HG03135 (cell line): Measurements from ENCODE around the gene HS6ST3.
A peak's percentile ranks its signal among the peaks of the same experiment; 100 is the strongest.
"Not testable (repeated sequence)": the region's sequence is repeated elsewhere in the genome, so short reads cannot be mapped to it uniquely, and the experiment has no call there.

Experiments used
- ATAC-seq: cut with Tn5 transposase; IDR thresholded peaks from one replicate; pipeline ENCODE4 v1.9.1; 2021; ENCODE audit warnings: mild to moderate bottlenecking, moderate library complexity; ENCODE audit not compliant: unreplicated experiment

Gene HS6ST3

DNA sequence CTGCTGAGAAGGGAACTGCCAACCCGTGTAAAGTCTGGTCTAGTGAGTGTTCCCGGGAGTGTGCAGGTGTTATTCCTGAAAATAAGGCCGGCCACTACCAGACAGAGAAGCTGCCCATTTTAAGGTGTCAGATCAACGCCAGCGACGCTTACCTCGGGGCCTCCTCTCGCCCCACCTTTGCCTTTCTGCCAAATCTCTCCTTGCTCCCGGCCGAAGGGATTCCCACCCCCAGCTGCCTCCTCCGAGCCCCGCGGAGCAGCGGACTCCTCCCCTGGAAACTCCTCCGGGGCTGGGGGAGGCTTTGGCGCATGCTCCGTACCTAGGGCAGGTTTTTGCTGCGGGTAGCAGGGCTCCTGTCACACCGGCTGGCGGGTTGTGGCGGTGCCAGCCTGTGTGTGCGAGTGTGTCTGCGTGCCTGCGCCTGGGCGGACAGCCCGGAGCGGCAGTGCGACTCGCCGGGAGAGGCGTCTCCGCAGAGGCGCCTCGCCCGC lies at the start of gene HS6ST3:
TSS of gene HS6ST3 (plus strand) at position 359 of the 491 bp plus-strand sequence.
- ATAC-seq = no peak

DNA sequence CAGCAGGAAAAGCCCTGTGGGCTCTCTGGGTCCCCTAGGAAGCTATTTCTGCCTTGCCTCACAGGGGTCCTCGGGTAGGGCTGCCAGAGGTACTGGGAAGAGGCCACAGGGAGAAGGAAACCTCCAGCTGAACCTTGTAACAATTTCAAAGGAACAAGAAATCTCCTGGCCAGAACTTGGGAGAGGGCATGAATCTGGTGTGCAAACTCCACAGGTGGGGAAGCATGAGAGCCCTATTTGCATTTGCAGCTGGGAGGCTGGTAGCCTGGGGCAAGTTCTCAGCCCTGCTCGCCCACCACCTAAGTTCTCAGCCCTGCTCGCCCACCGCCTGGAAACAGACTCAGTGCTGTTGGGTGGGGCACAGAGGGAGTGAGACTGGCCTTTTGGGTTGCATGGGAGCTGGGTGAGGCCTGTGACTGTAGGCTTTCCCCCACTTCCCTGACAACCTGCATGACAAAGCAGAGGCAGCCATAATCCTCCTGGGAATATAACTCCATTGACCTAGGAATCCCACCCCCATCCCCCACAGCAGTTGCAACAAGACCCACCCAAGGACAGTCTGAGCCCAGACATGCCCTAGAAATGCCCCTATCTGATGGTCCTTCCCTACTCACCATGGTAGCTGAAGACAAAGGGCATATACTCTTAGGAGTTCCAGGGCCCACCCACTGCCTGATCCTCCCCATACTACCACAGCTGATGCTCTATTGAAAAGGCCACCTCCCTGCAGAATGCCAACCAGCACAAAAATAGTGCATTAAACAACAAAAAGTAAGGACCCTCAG lies 48.4 kb upstream of the HS6ST3 start:
- no peak for ATAC-seq

DNA sequence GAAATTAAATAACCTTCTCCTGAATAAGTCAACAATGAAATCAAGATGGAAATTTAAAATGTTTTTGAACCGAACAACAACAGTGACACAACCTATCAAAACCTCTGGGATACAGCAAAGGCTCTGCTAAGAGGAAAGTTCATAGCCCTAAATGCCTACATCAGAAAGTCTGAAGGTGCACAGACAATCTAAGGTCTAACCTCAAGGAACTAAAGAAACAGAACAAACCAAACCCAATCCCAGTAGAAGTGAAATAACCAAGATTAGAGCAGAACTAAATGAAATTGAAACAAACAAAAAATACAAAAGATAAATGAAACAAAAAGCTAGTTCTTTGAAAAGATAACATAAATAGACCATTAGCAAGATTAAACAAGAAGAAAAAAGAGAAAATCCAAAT lies 45.7 kb upstream of the HS6ST3 start:
- ATAC-seq = no peak

DNA sequence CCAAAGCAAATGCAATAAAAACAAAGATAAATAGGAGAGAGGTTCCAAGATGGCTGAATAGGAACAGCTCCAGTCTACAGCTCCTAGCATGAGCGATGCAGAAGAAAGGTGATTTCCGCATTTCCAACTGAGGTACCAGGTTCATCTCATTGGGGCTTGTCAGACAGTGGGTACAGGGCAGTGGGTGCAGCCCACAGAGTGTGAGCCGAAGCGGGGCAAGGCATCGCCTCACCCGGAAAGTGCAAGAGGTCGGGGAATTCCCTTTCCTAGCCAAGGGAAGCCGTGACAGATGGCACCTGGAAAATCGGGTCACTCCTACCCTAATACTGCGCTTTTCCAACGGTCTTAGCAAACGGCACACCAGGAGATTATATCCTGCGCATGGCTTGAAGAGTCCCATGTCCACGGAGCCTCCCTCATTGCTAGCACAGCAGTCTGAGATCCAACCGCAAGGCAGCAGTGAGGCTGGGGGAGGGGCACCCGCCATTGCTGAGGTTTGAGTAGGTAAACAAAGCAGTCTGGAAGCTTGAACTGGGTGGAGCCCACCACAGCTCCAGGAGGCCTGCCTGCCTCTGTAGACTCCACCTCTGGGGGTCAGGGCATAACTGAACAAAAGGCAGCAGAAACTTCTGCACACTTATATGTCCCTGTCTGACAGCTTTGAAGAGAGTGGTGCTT lies 43.3 kb upstream of the HS6ST3 start:
- not testable (repeated sequence) for ATAC-seq

DNA sequence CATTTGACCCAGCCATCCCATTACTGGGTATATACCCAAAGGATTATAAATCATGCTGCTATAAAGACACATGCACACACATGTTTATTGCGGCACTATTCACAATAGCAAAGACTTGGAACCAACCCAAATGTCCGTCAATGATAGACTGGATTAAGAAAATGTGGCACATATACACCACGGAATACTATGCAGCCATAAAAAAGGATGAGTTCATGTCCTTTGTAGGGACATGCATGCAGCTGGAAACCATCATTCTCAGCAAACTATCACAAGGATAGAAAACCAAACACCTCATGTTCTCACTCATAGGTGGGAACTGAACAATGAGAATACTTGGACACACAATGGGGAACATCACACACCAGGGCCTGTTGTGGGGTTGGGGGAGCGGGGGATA lies 39.0 kb upstream of the HS6ST3 start:
- not testable (repeated sequence) for ATAC-seq

DNA sequence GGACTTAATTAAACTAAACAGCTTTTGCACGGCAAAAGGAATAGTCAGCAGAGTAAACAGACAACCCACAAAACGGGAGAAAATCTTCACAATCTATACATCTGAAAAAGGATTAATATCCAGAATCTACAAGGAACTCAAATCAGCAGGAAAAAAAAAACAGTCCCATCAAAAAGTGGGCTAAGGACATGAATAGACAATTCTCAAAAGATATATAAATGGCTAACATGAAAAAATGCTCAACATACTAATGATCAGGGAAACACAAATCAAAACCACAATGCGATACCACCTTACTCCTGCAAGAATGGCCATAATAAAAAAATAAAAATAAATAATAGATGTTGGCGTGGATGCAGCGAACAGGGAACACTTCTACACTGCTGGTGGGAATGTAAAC lies 38.4 kb upstream of the HS6ST3 start:
- not testable (repeated sequence) for ATAC-seq

DNA sequence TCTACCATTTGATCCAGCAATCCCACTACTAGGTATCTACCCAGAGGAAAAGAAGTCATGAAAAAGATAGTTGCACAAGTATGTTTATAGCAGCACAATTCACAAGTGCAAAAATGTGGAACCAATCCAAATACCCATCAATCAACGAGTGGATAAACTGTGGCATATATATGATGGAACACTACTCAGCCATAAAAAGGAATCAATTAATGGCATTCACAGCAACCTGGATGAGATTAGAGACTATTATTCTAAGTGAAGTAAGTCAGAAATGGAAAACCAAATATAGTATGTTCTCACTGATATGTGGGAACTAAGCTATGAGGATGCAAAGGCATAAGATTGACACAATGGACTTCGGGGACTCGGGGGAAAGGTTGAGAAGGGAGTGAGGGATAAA lies 38.0 kb upstream of the HS6ST3 start:
- not testable (repeated sequence) for ATAC-seq

DNA sequence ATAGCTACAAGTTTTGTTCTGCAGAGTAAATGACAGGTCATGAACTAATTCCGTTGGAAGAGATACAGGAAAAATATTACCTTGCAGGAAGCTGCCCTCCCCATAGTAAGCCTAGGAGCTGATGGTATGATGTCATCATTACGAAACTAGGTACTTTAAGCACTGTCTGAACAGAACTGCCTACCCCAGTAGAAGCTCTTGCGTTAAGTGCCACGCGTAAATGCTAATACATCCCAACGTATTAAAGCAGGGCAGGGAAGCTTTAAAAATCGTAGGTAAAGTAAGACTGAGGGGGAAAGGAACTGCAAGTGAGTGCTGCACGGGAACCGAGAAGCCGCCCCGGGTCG lies 37.3 kb upstream of the HS6ST3 start:
- ATAC-seq = peak; percentile 55

DNA sequence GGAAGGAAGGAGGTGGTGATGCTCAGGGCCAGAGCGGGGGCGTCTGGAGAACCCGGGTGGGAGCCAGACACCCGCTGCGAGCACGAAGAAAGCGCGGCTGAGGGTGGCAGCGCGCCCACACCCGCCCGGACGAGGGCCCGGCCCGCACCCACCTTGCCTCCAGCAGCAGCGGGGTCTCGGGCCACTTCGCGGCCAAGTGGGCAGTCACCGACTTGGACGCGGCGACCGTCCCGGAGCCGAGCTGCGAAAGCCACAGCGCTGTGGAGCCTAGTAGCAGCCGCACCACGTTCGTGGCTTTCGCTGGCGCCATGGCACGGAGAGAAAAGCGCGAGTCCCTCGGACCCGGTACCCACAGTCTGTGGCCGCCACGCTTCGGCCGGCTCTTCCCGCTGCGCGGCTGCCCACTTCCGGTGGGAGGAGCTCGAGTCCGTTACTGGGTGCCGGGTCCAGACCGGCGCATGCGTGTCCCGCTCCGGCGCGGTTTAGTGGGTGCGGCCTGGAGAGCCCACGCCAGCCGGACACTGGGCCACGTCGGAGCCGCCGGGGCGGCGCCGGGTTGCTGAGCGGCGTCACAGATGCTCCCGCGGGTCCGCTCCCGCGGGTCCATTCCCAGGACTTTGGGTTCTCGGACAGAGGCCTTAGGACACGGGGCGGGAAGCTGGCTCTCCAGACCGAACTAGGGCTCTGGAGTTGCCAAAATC lies 36.8 kb upstream of the HS6ST3 start, which contains the start of gene UGGT2:
TSS of gene UGGT2 (minus strand) at position 399 of the 701 bp plus-strand sequence. CDS start at position 310, 89 bp downstream.
- ATAC-seq = peak; percentile 96

DNA sequence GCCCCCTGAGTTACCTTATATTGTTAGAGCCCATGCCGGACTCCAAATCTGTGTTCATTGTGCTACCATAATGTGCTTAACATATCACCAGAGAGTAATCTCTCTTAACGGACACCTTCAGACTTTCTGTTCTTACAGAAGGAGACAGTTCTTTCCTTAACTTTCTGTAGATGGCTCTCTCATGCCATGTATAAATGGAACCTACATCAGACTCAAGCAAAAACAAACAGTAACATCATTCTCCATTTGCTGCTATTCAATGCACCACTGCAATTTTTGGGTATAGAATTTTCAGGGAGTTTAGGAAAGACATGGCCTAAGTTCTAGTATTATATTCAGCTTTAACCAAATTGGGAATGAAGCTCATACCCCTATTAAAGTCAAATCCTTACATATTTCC lies 24.1 kb upstream of the HS6ST3 start:
- ATAC-seq = no peak

DNA sequence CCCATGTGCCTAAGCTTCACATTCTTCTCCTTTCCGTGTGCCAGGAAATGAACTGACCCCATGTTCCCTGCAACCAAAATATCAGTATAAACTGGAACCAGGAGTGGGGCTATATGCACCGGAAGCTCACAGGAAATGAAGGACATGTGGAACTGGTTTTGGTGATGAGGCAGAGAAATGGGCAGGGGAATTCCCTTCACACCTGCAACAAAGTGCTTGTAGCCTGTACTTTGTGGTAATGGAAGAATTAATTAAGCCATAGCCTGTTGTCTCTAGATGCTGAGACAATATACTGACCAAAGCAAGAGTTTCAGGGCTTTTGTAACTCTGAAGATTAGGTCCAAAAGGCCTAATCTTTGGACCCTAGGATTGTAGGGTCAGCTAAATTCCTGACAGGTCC lies 21.2 kb upstream of the HS6ST3 start:
- ATAC-seq = no peak

DNA sequence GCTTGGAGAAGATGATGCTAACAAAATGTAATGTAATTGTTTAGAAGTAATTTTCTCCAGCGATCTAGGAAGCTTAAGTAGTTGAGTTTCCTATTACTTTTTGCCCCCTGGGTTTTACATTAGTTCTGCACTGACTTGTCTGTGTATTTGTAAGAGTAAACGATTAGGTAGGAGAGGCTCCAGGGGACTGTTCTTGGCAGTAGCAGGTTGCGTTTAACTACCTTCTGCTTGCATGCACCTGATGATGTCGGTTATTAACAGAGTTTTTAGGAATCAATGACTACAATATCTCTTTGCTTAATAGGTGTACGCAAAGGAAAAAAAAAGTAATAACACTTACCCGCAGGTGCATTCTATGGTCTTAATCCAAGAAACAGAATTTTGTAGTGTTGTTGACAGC lies 18.4 kb upstream of the HS6ST3 start:
- no peak for ATAC-seq

DNA sequence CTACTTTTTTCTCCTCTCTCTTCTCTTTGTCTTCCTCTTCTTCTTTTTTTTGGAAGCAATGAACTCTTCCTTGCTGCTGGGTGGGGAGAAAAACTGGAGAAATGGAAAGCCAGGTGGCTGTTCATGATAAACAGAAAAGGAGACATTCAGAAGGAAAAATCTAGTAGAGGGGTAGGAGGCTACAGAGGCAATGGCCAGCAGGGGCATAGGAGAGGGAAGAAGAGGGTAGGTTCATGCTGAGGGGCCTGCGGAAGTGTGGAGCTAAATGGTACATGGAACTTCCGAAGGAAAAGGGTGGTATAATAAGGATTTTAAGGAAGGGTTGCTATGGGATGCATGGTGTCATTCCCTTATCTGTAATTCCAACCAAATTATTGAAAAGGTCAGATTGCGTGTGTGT lies 17.5 kb upstream of the HS6ST3 start:
- ATAC-seq = no peak

DNA sequence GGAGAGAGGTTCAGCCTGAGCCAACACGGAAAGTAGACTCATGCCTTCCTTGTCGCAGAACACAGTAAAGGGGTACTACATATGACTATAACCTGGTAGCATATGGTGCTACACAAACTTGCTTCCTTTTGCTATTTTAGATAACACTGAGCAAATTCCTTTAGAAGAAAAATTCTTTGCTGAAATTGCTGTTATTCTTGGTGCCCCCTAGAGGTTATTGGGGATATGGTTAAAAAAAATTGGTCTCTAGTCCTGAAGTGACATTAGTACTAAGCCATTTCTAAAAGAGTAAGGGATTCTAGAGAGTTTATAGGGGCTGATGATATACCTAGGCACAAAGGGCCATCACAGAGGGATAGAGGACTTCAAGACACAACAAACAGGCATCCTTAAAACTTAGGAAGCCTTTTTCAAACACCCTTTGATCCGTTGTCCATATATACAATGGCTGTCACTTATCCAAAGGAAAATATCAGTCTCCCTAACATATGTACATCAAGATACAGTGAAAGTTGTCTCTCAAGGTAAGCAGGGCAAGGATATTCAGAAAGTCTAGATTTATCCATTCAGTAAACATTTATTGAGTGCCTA lies 13.9 kb upstream of the HS6ST3 start:
- no peak for ATAC-seq

DNA sequence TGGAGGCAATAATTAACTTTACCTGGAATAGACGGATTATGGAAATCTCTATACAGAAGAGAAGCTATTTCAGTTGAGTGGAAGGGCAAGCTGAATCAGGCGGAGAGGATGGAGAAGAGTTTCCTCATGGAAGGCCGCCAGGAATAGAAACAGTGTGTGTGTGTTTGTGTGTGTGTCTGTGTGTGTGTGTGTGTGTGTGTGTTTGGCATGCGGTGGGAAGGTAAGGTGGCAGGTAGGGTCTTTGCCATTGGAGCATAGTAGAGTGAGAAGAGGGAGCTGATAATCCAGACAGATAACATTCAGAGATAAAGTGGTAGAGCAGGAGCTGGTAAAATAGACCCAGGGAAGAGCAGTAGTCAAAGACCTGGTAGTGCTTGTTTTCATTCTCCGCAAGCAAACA lies 9.2 kb upstream of the HS6ST3 start:
- ATAC-seq = no peak

DNA sequence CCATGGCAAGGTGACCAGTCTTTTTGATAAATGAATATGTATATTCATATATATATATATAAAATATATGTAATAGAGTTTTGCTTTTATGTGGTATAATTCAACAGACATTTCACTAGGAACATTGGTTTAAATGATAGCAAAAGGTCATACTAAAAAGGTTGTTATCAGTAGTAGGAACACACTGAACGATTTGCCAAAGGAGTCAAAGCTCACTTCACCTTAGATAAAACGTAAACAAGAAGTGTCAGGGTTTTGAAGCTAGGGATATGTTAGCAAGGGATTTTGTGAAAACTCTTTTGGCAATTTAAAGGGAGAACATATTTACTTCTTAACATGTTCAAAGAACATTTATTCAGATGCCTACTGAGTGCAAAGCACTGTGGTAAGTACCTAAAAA lies 8.0 kb upstream of the HS6ST3 start:
- no peak for ATAC-seq

DNA sequence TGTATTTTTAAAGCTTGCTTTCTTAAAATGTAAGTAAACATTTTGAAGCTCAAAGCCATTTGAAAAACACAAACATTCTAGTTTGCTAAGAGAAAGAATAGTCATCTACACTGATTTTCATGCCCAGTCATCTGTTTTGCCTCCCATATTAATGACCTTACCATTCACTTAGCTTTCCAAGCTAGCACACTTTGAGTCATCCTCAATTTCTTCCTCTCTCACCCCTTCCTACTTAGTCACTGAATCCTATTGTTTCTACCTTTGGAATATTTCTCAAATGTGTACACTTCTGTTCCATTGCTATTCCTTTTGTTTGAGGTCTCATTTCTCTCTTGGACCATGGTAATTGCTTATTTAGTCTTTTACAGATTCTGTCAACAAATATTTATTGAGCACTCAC lies 7.3 kb upstream of the HS6ST3 start:
- no peak for ATAC-seq

DNA sequence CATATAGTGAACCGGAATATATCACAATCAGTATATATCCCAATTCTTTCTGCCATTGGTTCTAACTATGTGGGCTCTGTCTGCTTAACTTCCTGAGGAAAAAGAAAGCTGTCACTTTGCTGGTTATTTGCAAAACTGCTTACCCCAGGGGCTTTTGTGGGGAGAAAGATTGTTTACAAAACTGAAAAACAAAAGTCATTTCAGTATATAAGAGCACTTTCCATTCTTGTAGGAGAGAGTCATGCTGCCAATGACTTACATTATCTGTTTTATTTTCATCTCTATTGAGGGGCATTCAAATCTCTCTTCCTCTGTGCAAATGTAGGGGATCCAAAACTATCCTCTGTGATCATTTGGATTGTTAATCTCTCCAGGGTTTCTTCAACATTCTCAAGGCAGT lies 3.2 kb upstream of the HS6ST3 start:
- no peak for ATAC-seq

DNA sequence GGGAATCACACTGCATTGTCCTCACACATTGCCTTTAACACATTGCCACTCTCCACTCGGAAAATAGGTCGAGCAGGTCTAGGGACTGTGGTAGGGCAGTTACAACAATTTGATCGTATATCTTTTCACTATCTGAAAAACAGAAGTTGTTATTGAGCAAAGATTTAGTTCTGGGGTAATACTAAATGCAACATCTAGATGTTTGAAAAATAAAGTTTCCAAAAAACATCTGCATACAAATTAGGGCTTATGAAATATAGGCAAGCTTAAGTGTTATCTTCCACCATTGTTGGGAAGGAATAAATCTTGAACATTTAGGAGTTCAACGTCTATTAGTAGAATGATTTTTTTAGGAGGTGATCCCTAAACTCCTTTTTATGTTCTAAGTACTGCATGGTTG lies 768 bp upstream of the HS6ST3 start:
- ATAC-seq = no peak

DNA sequence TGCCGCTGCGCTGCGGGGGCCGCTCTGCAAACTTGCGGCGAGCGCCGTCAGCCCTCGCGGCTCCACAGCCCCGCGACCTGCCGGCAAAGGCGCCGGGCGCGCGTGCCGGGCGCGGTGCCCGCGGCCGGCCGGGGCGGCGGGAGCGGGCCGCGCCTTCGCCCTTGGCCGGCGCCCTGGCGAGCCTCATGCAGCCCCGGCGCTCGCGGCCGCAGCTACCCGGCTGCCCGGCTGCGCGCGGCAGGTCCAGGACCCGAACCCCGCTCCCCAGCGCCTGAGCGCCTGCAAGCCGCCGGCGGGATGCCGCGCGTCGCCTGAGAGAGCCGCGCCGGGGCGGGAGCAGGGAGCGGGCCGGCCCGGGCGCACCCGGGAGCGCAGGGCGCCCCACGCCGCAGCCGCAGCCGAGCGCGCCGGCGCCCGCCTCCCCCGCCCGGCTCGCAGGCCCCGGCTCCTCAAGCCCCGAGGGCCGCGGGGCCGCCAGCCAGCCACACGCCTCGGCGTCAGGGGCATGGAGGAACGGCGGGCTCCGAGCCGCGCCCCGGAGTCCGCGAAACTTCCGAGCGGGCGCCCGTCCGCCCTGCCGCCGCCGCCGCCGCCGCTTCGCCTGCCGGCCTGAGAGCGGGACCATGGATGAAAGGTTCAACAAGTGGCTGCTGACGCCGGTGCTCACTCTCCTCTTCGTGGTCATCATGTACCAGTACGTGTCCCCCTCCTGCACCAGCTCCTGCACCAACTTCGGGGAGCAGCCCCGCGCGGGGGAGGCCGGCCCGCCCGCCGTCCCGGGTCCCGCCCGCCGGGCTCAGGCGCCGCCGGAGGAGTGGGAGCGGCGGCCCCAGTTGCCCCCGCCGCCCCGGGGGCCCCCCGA lies 564 bp downstream of the HS6ST3 start:
- no peak for ATAC-seq
